Measurements from ENCODE around the gene EDNRB. TPM values are rescaled to one million over a fixed set of nuclear protein-coding genes. Genes with fewer than 3 reads are reported as not detected.

The EDNRB gene
- total RNA-seq, 1 experiment from 2014 or later: 19.2 TPM

- TF ChIP-seq CTCF (IDR thresholded peaks at IDR 0.05; ENCODE audit: insufficient read depth in 1 of 2, low read depth in 1 of 2, low read length in 1 of 2, severe bottlenecking in 1 of 2, unreplicated experiment in 1 of 2): no peak
- Mint-ChIP-seq H3K4me3 (ENCODE audit: unreplicated experiment) (no peak overlapping the region), H3K4me1 (ENCODE audit: low read depth, unreplicated experiment) (peaks cover 7% of the 10 kb centered on the region), H3K36me3 (ENCODE audit: insufficient read depth, unreplicated experiment) (peaks cover 19% of the 10 kb centered on the region), H3K27ac (ENCODE audit: unreplicated experiment) (no peak overlapping the region), H3K27me3 (ENCODE audit: insufficient read depth, unreplicated experiment) (no peaks in the 10 kb centered on the region), H3K9me3 (ENCODE audit: unreplicated experiment) (peaks cover 24% of the 10 kb centered on the region)
- Histone ChIP-seq H3K9me3 (no peaks in the 10 kb centered on the region), H3K4me1 (no peaks in the 10 kb centered on the region), H3K36me3 (ENCODE audit: control insufficient read depth, insufficient read depth, low read length) (no peaks in the 10 kb centered on the region; the same call in 1 of the 2 replicates), H3K4me3 (ENCODE audit: low read depth, low read length) (no peak overlapping the region), H3K27me3 (replicated peaks; ENCODE audit: control insufficient read depth, insufficient read depth, low read length) (no peaks in the 10 kb centered on the region)
- ChIA-PET POLR2A (no interaction called here), CTCF (no interaction called here)
- DNase-seq: no peak
- no TSS peak for BruUV-seq (replicated peaks)
- intact Hi-C loops (cut with micrococcal nuclease; ENCODE audit: unreplicated experiment): no loop called here
These were observed 15.2 kb downstream of the EDNRB start for GRCh38 chr13:77903435-77903834.

GRCh38 chr13:77902319-77902963 lies 16.2 kb downstream of the EDNRB start:
- Mint-ChIP-seq H3K4me3 (ENCODE audit: unreplicated experiment) (no peak overlapping the region), H3K27me3 (ENCODE audit: insufficient read depth, unreplicated experiment) (no peaks in the 10 kb centered on the region), H3K27ac (ENCODE audit: unreplicated experiment) (no peak overlapping the region), H3K9me3 (ENCODE audit: unreplicated experiment) (peaks cover 24% of the 10 kb centered on the region), H3K4me1 (ENCODE audit: low read depth, unreplicated experiment) (peaks cover 7% of the 10 kb centered on the region), H3K36me3 (ENCODE audit: insufficient read depth, unreplicated experiment) (peaks cover 19% of the 10 kb centered on the region)
- Histone ChIP-seq H3K27me3 (replicated peaks; ENCODE audit: control insufficient read depth, insufficient read depth, low read length) (no peaks in the 10 kb centered on the region), H3K4me1 (no peaks in the 10 kb centered on the region), H3K9me3 (no peaks in the 10 kb centered on the region), H3K4me3 (ENCODE audit: low read depth, low read length) (no peak overlapping the region), H3K36me3 (ENCODE audit: control insufficient read depth, insufficient read depth, low read length) (no peaks in the 10 kb centered on the region)
- TF ChIP-seq CTCF (IDR thresholded peaks at IDR 0.05; ENCODE audit: insufficient read depth in 1 of 2, low read depth in 1 of 2, low read length in 1 of 2, severe bottlenecking in 1 of 2, unreplicated experiment in 1 of 2): no peak
- ChIA-PET POLR2A (no interaction called here), CTCF (no interaction called here)
- no peak for DNase-seq
- no TSS peak for BruUV-seq (replicated peaks)
- intact Hi-C loops (cut with micrococcal nuclease; ENCODE audit: unreplicated experiment): no loop called here

- H3K36me3 Mint-ChIP-seq (ENCODE audit: insufficient read depth, unreplicated experiment): peaks cover 12% of the 10 kb centered on the region
- H3K9me3 ChIP-seq: no peaks in the 10 kb centered on the region
- no peak for TF ChIP-seq CTCF (IDR thresholded peaks at IDR 0.05; ENCODE audit: insufficient read depth in 1 of 2, low read depth in 1 of 2, low read length in 1 of 2, severe bottlenecking in 1 of 2, unreplicated experiment in 1 of 2)
- peaks cover 7% of the 10 kb centered on the region for H3K4me1 Mint-ChIP-seq (ENCODE audit: low read depth, unreplicated experiment)
- H3K27me3 Mint-ChIP-seq (ENCODE audit: insufficient read depth, unreplicated experiment): no peaks in the 10 kb centered on the region
- BruUV-seq (replicated peaks): no TSS peak
- CTCF ChIA-PET: no interaction called here
- no peaks in the 10 kb centered on the region for H3K27me3 ChIP-seq (replicated peaks; ENCODE audit: control insufficient read depth, insufficient read depth, low read length)
- H3K4me3 Mint-ChIP-seq (ENCODE audit: unreplicated experiment): no peak overlapping the region
- H3K4me3 ChIP-seq (ENCODE audit: low read depth, low read length): no peak overlapping the region
- DNase-seq: no peak
- no peaks in the 10 kb centered on the region for H3K36me3 ChIP-seq (ENCODE audit: control insufficient read depth, insufficient read depth, low read length)
- intact Hi-C loops (cut with micrococcal nuclease; ENCODE audit: unreplicated experiment): no loop called here
- no peaks in the 10 kb centered on the region for H3K4me1 ChIP-seq
- peaks cover 13% of the 10 kb centered on the region for H3K9me3 Mint-ChIP-seq (ENCODE audit: unreplicated experiment)
- no peak overlapping the region for H3K27ac Mint-ChIP-seq (ENCODE audit: unreplicated experiment)
- POLR2A ChIA-PET: no interaction called here
These were observed 20.5 kb downstream of the EDNRB start for GRCh38 chr13:77898097-77898496.

Measured in Caco-2 (cell line).